K562 (cell line): Measurements from ENCODE around the gene CCNT1. TPM values are rescaled to one million over a fixed set of nuclear protein-coding genes. Genes with fewer than 3 reads are reported as not detected.

ENCODE experiments used
- ADNP ChIP-seq: fragments of 200-800 bp; sonication (Bioruptor generic); IDR thresholded peaks from 2 replicates; pipeline ENCODE4 v1.6.1; 2016; ENCODE audit warnings: missing genetic modification characterization, missing compliant biosample characterization
- ARID1B ChIP-seq: fragments of 450-650 bp; IDR thresholded peaks from 2 replicates; pipeline ENCODE4 v1.6.1; 2016; ENCODE audit warnings: antibody characterized with exemption, mild to moderate bottlenecking, inconsistent platforms
- ARID2 ChIP-seq: fragments of 450-650 bp; IDR thresholded peaks from 2 replicates; pipeline ENCODE4 v1.6.1; 2017; ENCODE audit warnings: antibody characterized with exemption, mild to moderate bottlenecking
- CBFA2T3 ChIP-seq: fragments of 450-650 bp; IDR thresholded peaks from 2 replicates; pipeline ENCODE4 v1.6.1; 2017
- E2F5 ChIP-seq: sonication (generic); formaldehyde crosslinking; IDR thresholded peaks from 2 replicates; pipeline ENCODE4 v1.8.0; 2022; ENCODE audit warnings: mild to moderate bottlenecking, missing genetic modification reagents
- ELK3 ChIP-seq: fragments of 450-650 bp; formaldehyde crosslinking; IDR thresholded peaks from 2 replicates; pipeline ENCODE4 v1.4.0; 2020; ENCODE audit warnings: mild to moderate bottlenecking
- EP300 ChIP-seq: IDR thresholded peaks from 2 replicates; pipeline ENCODE4 v1.6.1; 2012; ENCODE audit warnings: low read length, improper control_type of control experiment
- EP400 ChIP-seq: fragments of 450-650 bp; IDR thresholded peaks from 2 replicates; pipeline ENCODE4 v1.6.1; 2017; ENCODE audit warnings: antibody characterized with exemption, mild to moderate bottlenecking, moderate library complexity
- ETV1 ChIP-seq: fragments of 450-650 bp; conservative IDR thresholded peaks from 2 replicates; pipeline ENCODE4 v1.6.1; 2016; ENCODE audit warnings: missing genetic modification characterization, control low read depth, low read depth, missing compliant biosample characterization
- EZH2 ChIP-seq: IDR thresholded peaks from 2 replicates; pipeline ENCODE4 v1.6.1; 2012; ENCODE audit warnings: low read depth, mild to moderate bottlenecking, inconsistent platforms, low read length, borderline replicate concordance
- GTF3C2 ChIP-seq: IDR thresholded peaks from 3 replicates; pipeline ENCODE4 v1.6.1; 2011; ENCODE audit warnings: borderline replicate concordance, mild to moderate bottlenecking, moderate library complexity; ENCODE audit not compliant: insufficient read length; ENCODE audit errors: extremely low read depth
- KHSRP ChIP-seq: fragments of 450-650 bp; IDR thresholded peaks from 2 replicates; pipeline ENCODE4 v1.6.1; 2017
- MAFG ChIP-seq: fragments of 450-650 bp; conservative IDR thresholded peaks from 2 replicates; pipeline ENCODE4 v1.6.1; 2016; ENCODE audit warnings: missing genetic modification characterization, missing compliant biosample characterization
- NFIC ChIP-seq: fragments of 450-650 bp; IDR thresholded peaks from 2 replicates; pipeline ENCODE4 v1.6.1; 2017; ENCODE audit warnings: mild to moderate bottlenecking, inconsistent platforms
- RFX7 ChIP-seq: fragments of 250-450 bp; sonication (Bioruptor Pico); IDR thresholded peaks from 2 replicates; pipeline ENCODE4 v1.5.1; 2021; ENCODE audit warnings: mild to moderate bottlenecking
- SAFB2 ChIP-seq: fragments of 200-400 bp; formaldehyde crosslinking; IDR thresholded peaks from 2 replicates; pipeline ENCODE4 v1.6.1; 2018; ENCODE audit warnings: borderline replicate concordance, low read length, low read depth, moderate library complexity; ENCODE audit not compliant: severe bottlenecking
- SRSF3 ChIP-seq: fragments of 200-400 bp; formaldehyde crosslinking; IDR thresholded peaks from 2 replicates; pipeline ENCODE4 v1.6.1; 2016; ENCODE audit warnings: mild to moderate bottlenecking, low read length, moderate library complexity; ENCODE audit not compliant: insufficient read depth
- TCF7 ChIP-seq: sonication (generic); IDR thresholded peaks from 2 replicates; pipeline ENCODE4 v1.6.1; 2016; ENCODE audit warnings: antibody characterized with exemption, borderline replicate concordance
- THRA ChIP-seq: fragments of 450-650 bp; IDR thresholded peaks from 2 replicates; pipeline ENCODE4 v1.6.1; 2017; ENCODE audit warnings: mild to moderate bottlenecking, moderate library complexity
- ZC3H4 ChIP-seq: sonication (generic); formaldehyde crosslinking; IDR thresholded peaks from 2 replicates; pipeline ENCODE4 v1.9.0; 2021; ENCODE audit warnings: missing genetic modification reagents, borderline replicate concordance
- ZFPM2 ChIP-seq: fragments of 250-450 bp; sonication (Bioruptor Pico); IDR thresholded peaks from 2 replicates; pipeline ENCODE4 v1.5.1; 2022; ENCODE audit warnings: mild to moderate bottlenecking
- ZNF24 ChIP-seq: fragments of 450-650 bp; IDR thresholded peaks from 2 replicates; pipeline ENCODE4 v1.6.1; 2016
- ZNF644 ChIP-seq: fragments of 200-800 bp; sonication (Bioruptor generic); IDR thresholded peaks from 2 replicates; pipeline ENCODE4 v1.6.1; 2016; ENCODE audit warnings: low read depth, missing genetic modification characterization, missing compliant biosample characterization
- ZNF695 ChIP-seq: fragments of 450-650 bp; formaldehyde crosslinking; IDR thresholded peaks from 2 replicates; pipeline ENCODE4 v1.4.0; 2020; ENCODE audit warnings: mild to moderate bottlenecking, moderate library complexity
- ZNF785 ChIP-seq: fragments of 250-450 bp; sonication (Bioruptor Pico); IDR thresholded peaks from 2 replicates; pipeline ENCODE4 v1.4.0; 2020; ENCODE audit warnings: mild to moderate bottlenecking
- polyA plus RNA-seq, 8 experiments: library from polyadenylated mRNA; depleted of rRNA in 4 of 8; stranded (reverse) in 5 of 8; unstranded in 3 of 8; fragments of >200 nt; fragmentation: Nextera tagmentation in 2 of 8; fragmentation: Illumina TruSeq in 1 of 8; extraction: Ambion mirVana in 2 of 8; extraction: Trizol in 1 of 8; gene quantifications; 2 replicates each; pipeline versions ENCODE4 v1.2.1 to v1.2.3, GENCODE V29; 2011 to 2014; ENCODE audit warnings: inconsistent platforms in 1 of 8, missing spikeins in 1 of 8
- total RNA-seq, 7 experiments: library from RNA; depleted of rRNA in 6 of 7; stranded (reverse); fragments of >200 nt in 6 of 7; fragmentation: Illumina TruSeq in 2 of 7; extraction: Trizol in 2 of 7; gene quantifications; 2 replicates each; pipeline versions ENCODE4 v1.2.1 to v1.2.3, GENCODE V29; 2011 to 2021; ENCODE audit warnings: low replicate concordance in 1 of 7

Gene CCNT1
- total and polyA plus RNA-seq, 9 of the 15 experiments (the other 6 are each of a cell fraction or from before 2014, with no cell fraction given), result 9.7 to 52.4 (median 33.4) TPM

- TF ChIP-seq EP400 (no peak), ZNF785 (CRISPR knock-in tag) (no peak), ADNP (tag) (peak; percentile 59; the same call in 1 of the 2 replicates), ETV1 (tag) (no peak), MAFG (tag) (no peak), TCF7 (no peak), GTF3C2 (no peak), ZFPM2 (no peak), CBFA2T3 (peak; percentile 74), THRA (no peak), ELK3 (CRISPR knock-in tag) (no peak), EZH2 (no peak), ZNF24 (0 out of 2 replicates have a peak, but pooled peaks have one; percentile 17), E2F5 (CRISPR knock-in tag) (no peak), SRSF3 (no peak), ZNF644 (tag) (no peak), SAFB2 (no peak), ZNF695 (CRISPR knock-in tag) (no peak), ZC3H4 (CRISPR knock-in tag) (no peak), RFX7 (CRISPR knock-in tag) (no peak), NFIC (no peak), ARID1B (peak; percentile 45; the same call in 1 of the 2 replicates), EP300 (peak; percentile 30; the same call in 1 of the 2 replicates), KHSRP (no peak), ARID2 (no peak)
Measured at GRCh38 chr12:48686615-48687334, 29.7 kb downstream of the CCNT1 start (continued).
